Skin epidermis (tissue), 12 donors: ENCODE measurements around the gene ARHGEF7.

Experiments used
- H3K27ac ChIP-seq, 21 experiments: fragments of 200-600 bp; sonication (generic) in 11 of 21; one replicate each; pipeline ENCODE4 v1.5.0; 2020; ENCODE audit warnings: mild to moderate bottlenecking in 3 of 21, inconsistent platforms in 2 of 21, moderate library complexity in 2 of 21
- H3K4me3 ChIP-seq, 7 experiments: fragments of 200-600 bp; sonication (generic) in 2 of 7; one replicate each; pipeline ENCODE4 v1.5.0; 2020; ENCODE audit warnings: inconsistent platforms in 2 of 7, mild to moderate bottlenecking in 2 of 7, moderate library complexity in 1 of 7

ARHGEF7 gene

DNA sequence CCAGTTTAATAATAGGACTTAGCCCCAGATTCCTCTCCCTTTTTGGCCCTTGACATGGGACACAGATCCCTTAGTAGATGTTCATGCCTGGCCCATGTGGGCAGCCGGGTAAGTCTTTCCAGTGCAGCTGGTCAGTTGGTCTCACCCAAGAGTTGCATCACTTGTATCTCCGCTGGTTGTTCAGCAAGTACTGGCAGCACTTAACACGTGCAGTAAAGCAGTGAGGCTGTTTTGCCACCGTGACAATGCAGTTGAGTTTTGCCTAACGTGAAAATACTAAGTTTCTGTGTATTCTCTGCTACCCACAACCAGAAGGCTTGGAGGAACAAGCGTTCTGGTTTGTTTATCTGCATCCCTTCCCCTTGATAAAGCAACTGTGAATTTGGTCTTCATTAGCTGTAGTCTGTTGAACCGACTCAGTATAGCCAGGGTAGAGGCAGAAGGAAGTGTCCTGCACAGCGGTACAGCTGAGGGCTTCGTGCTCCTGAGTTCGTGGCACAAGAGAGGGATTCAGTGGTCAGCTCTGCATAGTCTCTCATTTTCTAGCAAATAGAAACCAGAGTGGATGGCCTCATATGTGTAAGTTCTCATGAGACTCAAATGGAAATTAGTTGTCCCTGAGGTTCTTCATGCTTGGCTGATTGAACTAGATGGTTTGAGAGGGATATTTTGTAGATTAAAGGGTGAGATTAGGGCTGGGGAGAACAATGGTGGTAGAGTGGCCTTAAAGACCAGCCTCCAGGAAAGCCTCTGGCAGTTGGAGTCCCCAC lies 50.3 kb downstream of the ARHGEF7 start:
- no peak overlapping the region for H3K4me3 ChIP-seq

DNA sequence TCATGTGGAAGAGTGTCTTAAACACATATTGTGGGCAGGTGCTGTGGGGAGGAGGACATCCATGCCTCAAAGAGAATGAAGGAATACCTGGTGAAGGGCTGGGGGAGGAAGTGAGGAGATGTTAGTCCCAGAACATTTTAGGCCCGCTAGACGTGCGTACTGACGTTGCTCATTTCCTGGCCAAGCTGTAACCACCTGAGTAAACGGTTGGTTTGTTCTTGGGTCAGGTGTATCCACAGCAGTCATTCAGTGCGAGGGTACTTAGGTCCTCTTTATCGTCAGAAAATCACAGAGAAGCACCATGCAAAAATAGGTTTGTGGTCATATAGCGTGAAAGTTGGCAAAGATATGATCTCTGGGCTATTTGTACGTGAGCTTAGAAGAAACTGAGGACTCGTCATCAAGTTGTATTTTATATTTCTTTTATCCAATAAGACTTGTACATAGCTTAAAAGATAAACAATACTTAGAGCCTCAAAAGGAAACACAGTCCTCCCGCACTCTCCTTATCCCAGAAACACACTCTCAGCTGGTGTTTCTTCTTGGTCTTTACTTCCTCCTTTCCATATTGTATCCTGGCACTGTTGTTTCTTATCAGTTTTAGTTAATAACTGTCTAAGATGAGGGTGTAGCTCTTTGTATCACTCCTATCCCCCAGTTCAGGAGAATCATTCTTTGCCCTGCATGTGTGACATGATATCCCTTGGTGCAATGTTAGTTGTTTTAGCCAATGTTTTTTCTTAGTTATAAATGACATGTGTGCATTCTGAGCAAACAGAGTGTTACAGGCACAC lies 52.0 kb downstream of the ARHGEF7 start:
- Histone ChIP-seq H3K4me3 (no peak overlapping the region), H3K27ac (no peak overlapping the region)

More for the DNA sequence above, 50.3 kb downstream of the ARHGEF7 start:
- H3K27ac ChIP-seq = no peak overlapping the region

DNA sequence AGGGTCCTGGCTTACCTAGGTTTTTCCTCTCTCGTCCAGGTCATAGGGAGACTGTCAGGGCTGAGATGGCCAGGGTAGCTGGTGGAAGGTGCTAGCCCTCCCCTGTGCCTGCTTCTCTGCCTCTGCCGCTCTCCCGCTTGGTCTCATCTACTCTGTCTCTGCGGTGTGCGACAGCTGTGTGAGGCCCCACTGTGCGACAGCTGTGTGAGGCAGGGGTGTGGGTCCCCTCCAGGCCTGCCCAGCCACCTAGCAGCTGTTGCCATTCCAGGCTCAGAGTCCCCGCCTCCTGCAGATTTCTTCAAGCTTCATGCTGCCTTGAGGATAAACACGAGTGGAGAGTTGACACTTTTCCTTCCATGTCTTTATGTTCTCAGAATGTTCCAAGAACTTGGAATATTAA lies 53.0 kb downstream of the ARHGEF7 start:
- H3K27ac ChIP-seq = no peak overlapping the region

DNA sequence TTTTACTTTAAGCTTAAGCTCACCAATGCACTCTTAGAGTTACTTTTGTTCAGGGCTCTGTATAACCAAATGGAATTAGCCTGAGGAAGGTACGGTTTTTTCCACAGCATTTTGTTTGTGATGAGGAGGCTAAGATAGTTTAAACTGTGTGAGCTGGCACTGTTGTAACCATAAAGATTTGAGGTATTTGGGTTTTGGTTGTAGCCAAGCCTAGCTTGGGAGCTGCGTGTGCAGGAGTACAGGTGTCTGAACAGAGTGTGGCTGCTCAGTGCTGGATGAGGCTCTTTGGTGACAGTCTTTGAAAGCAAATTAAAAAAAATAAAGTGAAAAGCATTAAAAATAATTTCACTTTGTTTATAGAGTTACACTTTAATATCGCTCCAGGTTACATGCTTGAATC lies 56.0 kb downstream of the ARHGEF7 start:
- H3K27ac ChIP-seq = no peak overlapping the region
- no peak overlapping the region for H3K4me3 ChIP-seq

More for the DNA sequence above, 53.0 kb downstream of the ARHGEF7 start:
- no peak overlapping the region for H3K4me3 ChIP-seq

DNA sequence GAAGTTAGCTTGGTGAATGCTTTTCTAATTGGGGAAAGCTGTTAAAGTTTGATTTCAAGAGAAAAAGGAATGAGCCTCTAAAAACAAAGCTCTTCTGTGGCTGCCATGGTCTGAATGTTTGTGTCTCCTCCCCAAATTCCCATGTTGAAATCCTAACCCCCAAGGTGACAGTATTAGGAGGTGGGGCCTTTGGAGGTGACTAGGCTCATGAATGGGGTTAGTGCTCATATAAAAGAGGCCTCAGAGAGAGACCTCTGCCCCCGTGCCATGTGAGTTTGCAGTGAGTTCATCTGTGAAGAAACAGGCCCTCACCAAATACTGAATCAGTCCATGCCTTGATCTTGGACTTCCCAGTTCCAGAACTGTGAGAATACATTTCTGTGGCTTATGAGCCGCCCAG lies 56.5 kb downstream of the ARHGEF7 start:
- no peak overlapping the region for H3K4me3 ChIP-seq
- no peak overlapping the region for H3K27ac ChIP-seq

DNA sequence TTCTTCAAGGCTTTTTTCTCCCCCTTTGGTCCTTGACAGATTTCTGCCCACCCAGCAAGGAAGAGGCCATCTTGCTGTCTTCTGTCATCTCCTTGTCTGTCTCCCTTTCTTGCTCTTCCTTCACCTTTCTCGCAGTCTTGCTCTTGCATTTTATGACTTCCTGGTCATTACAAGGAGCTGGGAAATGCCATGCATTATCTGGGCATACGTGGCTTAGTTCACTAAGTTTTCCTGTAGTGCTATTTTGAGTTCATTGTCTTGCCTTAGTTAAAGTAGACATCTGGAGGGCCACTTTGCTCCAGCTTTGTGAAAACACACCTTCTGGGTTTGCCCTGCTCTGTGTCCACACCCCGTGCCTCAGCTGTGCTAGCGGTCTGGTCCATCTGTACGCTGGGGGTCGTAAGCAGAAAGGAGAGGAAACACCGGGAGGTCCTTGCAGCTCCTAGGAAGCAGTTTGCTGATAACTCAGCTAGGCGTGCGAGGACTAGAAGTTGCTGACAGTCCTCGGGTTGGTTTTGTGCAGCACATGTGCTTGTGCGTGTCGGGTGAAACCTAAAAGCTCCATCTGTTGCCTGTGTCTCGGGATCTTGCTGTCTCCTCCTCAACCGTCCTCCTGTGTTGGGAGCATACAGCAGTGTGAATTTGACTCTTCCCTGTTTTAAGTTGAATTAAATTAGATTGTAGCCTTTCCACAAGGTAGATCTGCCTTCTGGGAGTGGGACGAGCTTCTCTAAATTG lies 59.4 kb downstream of the ARHGEF7 start:
- Histone ChIP-seq H3K27ac (peak overlapping the region in 3 of 21 experiments; percentile 7 to 15 (median 8)), H3K4me3 (no peak overlapping the region)

DNA sequence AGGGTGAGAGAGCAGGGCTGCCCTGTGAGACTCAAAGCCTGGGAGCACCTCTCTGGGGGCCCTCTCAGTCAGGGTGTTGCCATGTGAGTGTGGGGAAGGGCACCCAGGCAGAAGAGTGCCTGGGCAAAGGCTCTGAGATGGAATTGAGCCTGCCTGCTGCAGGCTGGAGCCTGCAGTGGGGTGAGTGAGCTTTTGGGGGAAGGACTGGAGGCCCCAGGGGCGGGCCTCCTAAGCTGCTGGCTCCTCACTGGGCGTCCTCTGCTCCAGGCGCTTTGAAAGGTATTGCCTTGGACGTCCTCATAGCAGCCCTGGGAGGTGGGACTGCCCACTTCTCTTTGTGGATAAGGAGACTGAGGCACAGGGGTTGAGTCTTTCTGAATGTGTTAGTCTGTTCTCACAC lies 60.3 kb downstream of the ARHGEF7 start:
- no peak overlapping the region for H3K4me3 ChIP-seq
- H3K27ac ChIP-seq = peak overlapping the region in 6 of 21 experiments; percentile 7 to 78 (median 14)

DNA sequence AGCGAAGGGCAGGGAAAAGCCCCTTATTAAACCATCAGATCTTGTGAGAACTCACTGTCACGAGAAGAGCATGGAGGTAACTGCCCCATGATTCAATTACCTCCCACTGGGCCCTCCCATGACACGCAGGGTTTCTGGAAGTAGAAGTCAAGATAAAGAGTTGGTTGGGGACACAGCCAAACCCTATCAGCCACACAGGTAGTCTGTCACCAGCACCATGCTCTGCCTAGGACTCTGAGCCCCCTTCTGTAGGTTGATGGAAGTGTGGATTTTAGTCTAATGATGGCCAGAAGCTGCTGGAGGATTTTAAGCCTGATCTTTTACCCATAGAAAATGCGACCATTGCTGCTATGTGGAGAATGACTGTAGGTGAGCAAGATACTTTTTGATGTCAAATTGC lies 60.8 kb downstream of the ARHGEF7 start:
- H3K4me3 ChIP-seq = no peak overlapping the region
- peak overlapping the region in 3 of 21 experiments; percentile 72 to 78 (median 75) for H3K27ac ChIP-seq

DNA sequence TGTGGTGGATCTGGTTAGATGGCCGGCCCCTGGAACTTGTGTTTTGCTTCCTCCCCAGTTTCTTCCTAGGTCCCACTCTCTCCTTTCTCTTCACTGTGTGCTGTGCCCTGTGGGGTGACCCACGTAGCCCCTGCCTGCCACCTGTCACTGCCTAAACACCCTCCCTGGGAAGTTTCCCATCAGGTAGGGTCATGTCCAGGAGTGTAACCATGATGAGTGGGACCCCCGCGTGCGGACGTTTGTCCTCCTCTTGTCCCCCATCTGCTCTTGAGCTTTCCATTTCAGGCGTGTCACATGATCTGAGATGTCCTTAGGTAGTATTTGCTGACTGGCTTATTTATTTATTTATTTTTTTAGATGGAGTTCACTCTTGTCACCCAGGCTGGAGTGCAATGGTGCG lies 61.3 kb downstream of the ARHGEF7 start:
- Histone ChIP-seq H3K4me3 (no peak overlapping the region), H3K27ac (peak overlapping the region in 7 of 21 experiments; percentile 5 to 82 (median 74))

DNA sequence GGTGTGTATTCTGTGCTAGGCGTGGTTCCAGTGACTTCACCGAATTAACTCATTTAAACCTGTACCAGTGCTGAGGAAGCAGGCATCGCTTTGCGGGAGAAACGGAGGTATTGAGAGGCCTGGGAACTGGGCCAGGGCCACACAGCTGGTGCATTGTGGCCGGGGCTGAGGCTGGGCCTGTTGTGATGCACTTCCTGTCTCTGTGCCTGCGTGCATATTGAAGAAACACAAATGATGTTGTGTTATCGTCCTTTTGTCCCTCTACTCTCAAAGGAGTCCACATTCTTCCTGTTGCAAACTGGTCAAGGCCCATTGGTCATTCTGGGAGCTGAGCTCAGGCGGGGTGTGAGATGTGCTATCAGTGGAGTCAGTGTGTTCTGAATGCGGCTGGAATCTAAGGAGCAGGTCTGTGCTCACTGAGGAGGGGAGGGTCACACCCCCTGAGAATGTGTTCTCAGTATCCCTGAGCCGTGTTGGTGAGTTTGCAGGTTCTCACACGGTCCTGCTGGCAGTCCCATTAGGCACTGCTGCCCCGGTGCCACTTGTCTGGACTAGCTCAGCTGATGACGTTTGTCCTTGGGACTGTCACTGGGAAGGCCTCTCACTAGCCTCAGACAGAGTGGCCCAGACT lies 62.1 kb downstream of the ARHGEF7 start:
- Histone ChIP-seq H3K27ac (peak overlapping the region in 18 of 21 experiments; percentile 17 to 82 (median 59)), H3K4me3 (no peak overlapping the region)

DNA sequence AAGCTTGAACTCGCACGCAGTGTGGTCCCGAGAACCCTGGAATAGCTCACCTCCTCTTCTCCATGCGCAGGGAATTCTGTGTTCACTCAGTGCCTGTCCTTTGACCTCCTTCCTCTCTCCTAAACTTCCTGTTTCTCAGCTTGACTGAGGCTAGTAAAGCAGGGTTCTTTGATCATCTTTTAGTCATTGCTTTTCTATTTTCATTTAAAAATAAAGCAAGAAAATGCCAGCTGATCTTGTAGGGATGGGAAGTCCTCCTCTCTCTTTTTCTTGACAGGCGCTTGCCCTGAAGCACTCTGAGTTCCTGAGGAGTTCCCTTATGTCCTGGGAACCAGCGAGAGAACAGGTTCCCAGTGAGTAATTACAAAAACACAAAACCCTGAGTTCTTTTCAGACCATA lies 62.8 kb downstream of the ARHGEF7 start:
- Histone ChIP-seq H3K4me3 (no peak overlapping the region), H3K27ac (peak overlapping the region in 18 of 21 experiments; percentile 17 to 82 (median 59))

DNA sequence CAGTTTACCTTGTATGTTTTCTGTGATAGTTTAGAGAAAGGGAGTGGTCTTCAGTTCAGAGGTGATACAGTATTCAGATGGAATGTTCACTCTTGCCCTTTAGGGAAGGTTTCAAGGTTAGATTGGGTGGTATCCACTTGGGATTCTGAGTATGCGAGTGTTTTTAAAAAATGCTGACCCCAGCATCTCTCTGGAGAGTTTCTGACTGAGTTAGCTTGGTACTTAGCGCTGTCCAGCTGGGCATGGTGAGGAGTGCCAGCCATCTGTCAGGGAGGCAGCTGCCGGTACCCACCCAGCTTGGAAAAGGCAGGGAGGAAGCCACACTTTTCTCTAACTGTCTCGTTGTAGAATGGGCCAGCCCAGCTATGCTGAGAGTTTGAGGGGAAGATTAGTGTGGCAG lies 63.3 kb downstream of the ARHGEF7 start:
- Histone ChIP-seq H3K27ac (peak overlapping the region in 9 of 21 experiments; percentile 1 to 74 (median 16)), H3K4me3 (no peak overlapping the region)

DNA sequence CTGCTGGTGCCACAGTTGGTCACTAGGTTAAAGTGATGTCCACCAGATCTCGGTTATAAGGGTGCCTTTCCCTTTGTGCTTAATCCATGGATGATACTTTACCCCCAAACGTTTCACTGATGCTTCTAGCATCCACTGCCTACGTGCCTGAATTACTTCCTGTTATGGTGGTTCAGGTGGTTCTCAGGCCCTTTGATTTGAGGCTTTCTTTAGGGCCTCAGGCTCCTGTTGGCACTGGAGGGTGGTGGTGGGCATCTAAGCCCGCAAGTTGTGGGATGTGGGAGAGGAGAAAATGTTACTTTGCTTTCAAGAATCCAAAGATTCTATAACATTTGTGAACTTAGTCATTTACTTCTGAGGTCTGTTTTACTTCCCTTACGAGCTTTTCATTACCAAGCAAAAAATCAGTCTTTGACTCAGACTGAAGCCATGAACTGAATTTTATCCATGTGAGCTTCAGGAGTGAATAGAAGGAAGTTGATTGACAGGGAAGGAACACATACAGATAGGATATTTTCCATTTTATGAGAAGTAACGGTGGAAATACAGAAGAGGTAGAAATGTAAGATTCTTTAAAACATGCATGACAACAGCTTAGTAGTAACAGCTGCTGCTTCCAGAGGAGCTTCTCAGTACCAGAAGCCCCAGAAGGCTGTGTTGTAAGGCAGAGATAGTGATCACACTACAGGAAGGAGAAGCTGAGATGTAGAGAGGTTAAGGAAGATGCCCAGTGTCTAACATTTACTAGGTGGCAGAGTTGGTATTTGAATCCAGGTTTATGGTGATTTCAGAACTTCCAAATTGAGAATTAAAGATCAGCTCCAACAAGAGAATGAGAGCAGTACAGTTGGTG lies 65.0 kb downstream of the ARHGEF7 start:
- H3K4me3 ChIP-seq = no peak overlapping the region
- H3K27ac ChIP-seq = peak overlapping the region in 1 of 21 experiments; percentile 10

DNA sequence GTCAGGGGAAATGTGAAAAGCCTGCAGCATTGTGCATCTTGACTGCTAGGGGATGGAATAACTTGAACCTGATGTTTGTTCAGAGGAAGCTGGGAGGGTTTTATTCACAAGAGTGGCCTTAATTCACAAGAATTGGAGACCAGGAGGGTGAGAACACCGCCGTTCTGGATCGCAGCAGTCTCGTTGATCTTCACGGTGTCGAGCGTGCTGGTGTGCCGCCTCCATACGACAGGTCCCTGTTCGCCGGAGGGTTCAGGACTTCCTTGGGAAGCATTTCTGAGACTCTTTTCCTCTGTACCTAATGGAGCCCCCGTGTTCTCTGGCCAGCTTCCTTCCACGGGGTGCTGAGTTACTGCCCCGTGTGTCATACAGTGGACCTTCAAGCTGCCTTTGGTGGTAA lies 66.9 kb downstream of the ARHGEF7 start:
- no peak overlapping the region for H3K4me3 ChIP-seq
- H3K27ac ChIP-seq = no peak overlapping the region

DNA sequence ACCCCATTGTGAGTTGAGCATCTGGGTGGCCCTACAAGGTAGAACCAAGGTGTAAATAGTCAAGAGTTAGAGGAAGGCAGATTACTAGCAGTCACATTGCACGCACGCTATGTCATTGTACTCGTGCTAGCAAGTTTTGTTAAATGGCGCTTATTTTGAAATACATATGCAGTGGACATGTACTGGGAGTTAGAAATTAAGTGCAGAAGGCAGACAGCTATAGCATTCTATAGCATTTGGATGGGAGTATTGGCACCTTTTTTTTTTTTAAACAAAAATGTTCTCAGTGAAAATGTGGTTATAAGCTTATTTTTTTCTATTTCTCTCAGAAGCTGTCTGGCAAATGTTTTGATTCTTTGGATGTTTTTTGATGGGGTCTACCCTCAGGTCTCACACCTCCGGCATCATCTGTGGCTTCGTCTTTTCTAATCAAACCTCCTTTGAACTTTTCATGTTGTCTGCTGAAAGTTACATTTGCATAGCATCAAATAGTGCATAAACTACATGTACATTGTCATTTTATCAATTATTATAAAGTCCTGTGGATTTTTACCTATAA lies 68.1 kb downstream of the ARHGEF7 start:
- no peak overlapping the region for H3K4me3 ChIP-seq

DNA sequence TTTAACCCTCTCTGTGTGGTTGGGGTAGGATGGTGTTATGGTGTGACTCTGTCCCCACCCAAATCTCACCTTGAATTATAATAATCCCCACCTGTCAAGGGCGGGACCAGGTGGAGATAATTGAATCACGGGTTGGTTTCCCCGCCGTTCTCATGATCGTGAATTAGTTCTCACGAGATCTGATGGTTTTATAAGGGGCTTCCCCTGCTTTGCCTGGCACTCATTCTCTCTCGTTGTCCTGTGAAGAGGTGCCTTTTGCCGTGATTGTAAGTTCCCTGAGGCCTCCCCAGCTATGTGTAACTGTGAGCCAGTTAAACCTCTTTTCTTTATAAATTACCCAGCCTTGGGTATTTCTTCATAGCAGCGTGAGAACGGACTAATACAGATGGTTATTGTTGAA lies 68.8 kb downstream of the ARHGEF7 start:
- Histone ChIP-seq H3K4me3 (no peak overlapping the region), H3K27ac (peak overlapping the region in 4 of 21 experiments; percentile 0 to 59 (median 36))

More for the DNA sequence above, 68.1 kb downstream of the ARHGEF7 start:
- H3K27ac ChIP-seq = no peak overlapping the region

DNA sequence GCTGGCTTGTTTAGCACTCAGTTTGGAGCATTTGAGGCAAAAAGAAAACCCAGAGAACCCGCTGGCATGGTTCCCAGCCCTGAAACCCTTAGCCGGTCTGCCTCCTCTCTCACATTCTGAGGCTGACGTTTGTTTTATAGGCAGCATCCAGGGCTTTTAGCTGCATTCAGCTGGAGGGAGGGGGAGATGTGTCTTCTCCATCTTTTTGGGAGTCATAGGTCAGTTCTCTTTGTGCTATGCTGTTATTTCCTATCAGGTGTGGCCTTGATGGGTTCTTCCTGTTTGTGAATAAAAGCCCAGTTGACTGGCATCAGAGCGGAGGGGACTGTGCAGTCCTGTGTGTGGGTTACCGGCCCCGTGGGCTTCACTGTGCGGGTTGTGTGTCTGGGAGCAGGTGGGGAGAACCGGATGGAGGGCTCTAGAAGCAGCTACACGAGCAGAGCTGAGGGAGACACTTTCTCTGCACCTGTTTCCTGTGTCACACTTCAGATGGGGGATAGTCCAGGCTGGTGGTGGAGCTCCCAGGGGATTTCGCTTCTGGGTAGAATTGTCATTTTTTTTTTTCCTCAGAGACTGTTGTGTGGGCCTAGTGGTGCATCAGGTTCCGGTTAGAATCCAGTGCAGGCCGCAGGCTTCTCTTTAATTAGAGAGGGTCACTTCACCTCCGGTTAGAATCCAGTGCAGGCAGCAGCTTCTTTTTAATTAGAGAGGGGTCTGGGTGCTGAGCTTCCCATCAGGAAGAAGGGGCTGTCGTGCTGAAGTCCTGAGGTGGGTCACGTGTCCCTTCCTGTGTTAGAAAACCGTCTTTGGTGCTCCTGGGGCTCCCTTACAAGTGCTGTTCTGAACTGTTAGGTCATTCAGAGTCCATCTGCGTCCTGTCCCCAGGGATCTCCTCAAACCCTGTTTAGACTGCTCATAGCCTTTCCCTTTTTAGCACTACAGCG lies 69.6 kb downstream of the ARHGEF7 start:
- Histone ChIP-seq H3K4me3 (no peak overlapping the region), H3K27ac (peak overlapping the region in 10 of 21 experiments; percentile 0 to 59 (median 30))
